HG03521 (cell line): Measurements from ENCODE around the gene C16orf82.
"Not testable (repeated sequence)": the region's sequence is repeated elsewhere in the genome, so short reads cannot be mapped to it uniquely, and the experiment has no call there.

ENCODE experiments used
- ATAC-seq: cut with Tn5 transposase; IDR thresholded peaks from one replicate; pipeline ENCODE4 v1.9.1; 2021; ENCODE audit warnings: mild to moderate bottlenecking, moderate library complexity; ENCODE audit not compliant: unreplicated experiment

C16orf82 gene

GRCh38 chr16:27086031-27086430, 19.3 kb downstream of the C16orf82 start:
- ATAC-seq, result not testable (repeated sequence)

GRCh38 chr16:27088216-27088615, 21.5 kb downstream of the C16orf82 start:
- ATAC-seq, result no peak

- ATAC-seq, result no peak
Observed at GRCh38 chr16:27096375-27096774, 29.6 kb downstream of the C16orf82 start.

GRCh38 chr16:27097800-27098230, 31.1 kb downstream of the C16orf82 start:
- no peak for ATAC-seq

GRCh38 chr16:27098366-27099049, 31.8 kb downstream of the C16orf82 start:
- ATAC-seq, result no peak

GRCh38 chr16:27102701-27103575, 36.2 kb downstream of the C16orf82 start:
- no peak for ATAC-seq

GRCh38 chr16:27103954-27104353, 37.2 kb downstream of the C16orf82 start:
- no peak for ATAC-seq

GRCh38 chr16:27106305-27106704, 39.6 kb downstream of the C16orf82 start:
- no peak for ATAC-seq

GRCh38 chr16:27107185-27107592, 40.5 kb downstream of the C16orf82 start:
- no peak for ATAC-seq

GRCh38 chr16:27108051-27108770, 41.5 kb downstream of the C16orf82 start:
- ATAC-seq, result no peak

- no peak for ATAC-seq
Observed at GRCh38 chr16:27108826-27109665, 42.3 kb downstream of the C16orf82 start.

- ATAC-seq, result peak; percentile 48
Observed at GRCh38 chr16:27109666-27110523, 43.2 kb downstream of the C16orf82 start.

- ATAC-seq, result no peak
Observed at GRCh38 chr16:27110524-27110896, 43.8 kb downstream of the C16orf82 start.

- ATAC-seq, result no peak
Observed at GRCh38 chr16:27111486-27111885, 44.8 kb downstream of the C16orf82 start.

GRCh38 chr16:27112093-27112811, 45.5 kb downstream of the C16orf82 start:
- no peak for ATAC-seq

GRCh38 chr16:27113341-27113841, 46.7 kb downstream of the C16orf82 start:
- ATAC-seq, result peak; percentile 51

GRCh38 chr16:27114006-27114405, 47.3 kb downstream of the C16orf82 start:
- ATAC-seq, result no peak

- ATAC-seq, result no peak
Observed at GRCh38 chr16:27118526-27118925, 51.8 kb downstream of the C16orf82 start.
